Erythroblast (primary cell): ENCODE measurements around the gene BEX1.

Experiments
- GATA1 ChIP-seq: IDR thresholded peaks from 2 replicates; pipeline ENCODE4 v1.6.1; 2011; ENCODE audit warnings: low read depth, mild to moderate bottlenecking, control low read depth, low read length, moderate library complexity
- POLR2A ChIP-seq: IDR thresholded peaks from 2 replicates; pipeline ENCODE4 v1.6.1; 2011; ENCODE audit warnings: mild to moderate bottlenecking, low read length

GRCh38 chrX:103052625-103053024 is 11.3 kb downstream of the BEX1 start:
- TF ChIP-seq POLR2A (no peak), GATA1 (no peak)
